K562 (cell line): ENCODE measurements around the gene DALRD3. TPM values are rescaled to one million over a fixed set of nuclear protein-coding genes. Genes with fewer than 3 reads are reported as not detected.

Source experiments
- BRF2 ChIP-seq: IDR thresholded peaks from 3 replicates; pipeline ENCODE4 v1.6.1; 2011; ENCODE audit warnings: borderline replicate concordance, mild to moderate bottlenecking; ENCODE audit not compliant: insufficient read length, insufficient read depth
- CREB1 ChIP-seq, 2 experiments: sonication (generic) in 1 of 2; formaldehyde crosslinking in 1 of 2; IDR thresholded peaks; 2 replicates each; pipeline versions ENCODE4 v1.6.1 to v1.8.0; 2012 to 2022; ENCODE audit warnings: inconsistent platforms in 1 of 2, mild to moderate bottlenecking in 1 of 2, missing genetic modification reagents in 1 of 2, moderate library complexity in 1 of 2
- DMBX1 ChIP-seq: fragments of 250-450 bp; sonication (Bioruptor Pico); IDR thresholded peaks from 2 replicates; pipeline ENCODE4 v1.8.0; 2022; ENCODE audit warnings: inconsistent platforms, mild to moderate bottlenecking, moderate library complexity, borderline replicate concordance
- NFIC ChIP-seq: fragments of 450-650 bp; IDR thresholded peaks from 2 replicates; pipeline ENCODE4 v1.6.1; 2017; ENCODE audit warnings: mild to moderate bottlenecking, inconsistent platforms
- NR3C1 ChIP-seq: sonication (generic); formaldehyde crosslinking; IDR thresholded peaks from 2 replicates; pipeline ENCODE4 v1.8.1; 2022; ENCODE audit warnings: missing genetic modification reagents
- NRF1 ChIP-seq, 2 experiments: fragments of 450-650 bp; IDR thresholded peaks in 1 of 2; conservative IDR thresholded peaks in 1 of 2; 2 replicates each; pipeline ENCODE4 v1.6.1; 2014; ENCODE audit warnings: mild to moderate bottlenecking in 2 of 2
- POLR2AphosphoS2 ChIP-seq: IDR thresholded peaks from 2 replicates; pipeline ENCODE4 v1.6.1; 2012; ENCODE audit warnings: low read length, improper control_type of control experiment
- RNF219 ChIP-seq: fragments of 250-450 bp; sonication (Bioruptor Pico); IDR thresholded peaks from 2 replicates; pipeline ENCODE4 v1.5.0; 2022; ENCODE audit warnings: mild to moderate bottlenecking
- SRSF1 ChIP-seq: fragments of 200-400 bp; formaldehyde crosslinking; IDR thresholded peaks from 2 replicates; pipeline ENCODE4 v1.6.1; 2017; ENCODE audit warnings: mild to moderate bottlenecking, low read depth, low read length, moderate library complexity
- STAT5B ChIP-seq: fragments of 250-450 bp; sonication (Bioruptor Pico); IDR thresholded peaks from 2 replicates; pipeline ENCODE4 v1.8.0; 2021; ENCODE audit warnings: mild to moderate bottlenecking, inconsistent platforms
- TARDBP ChIP-seq: fragments of 450-650 bp; IDR thresholded peaks from 2 replicates; pipeline ENCODE4 v1.6.1; 2016
- ZC3H8 ChIP-seq: fragments of 450-650 bp; IDR thresholded peaks from 2 replicates; pipeline ENCODE4 v1.6.1; 2017
- ZNF212 ChIP-seq: fragments of 450-650 bp; formaldehyde crosslinking; IDR thresholded peaks from 2 replicates; pipeline ENCODE4 v1.4.0; 2020; ENCODE audit warnings: mild to moderate bottlenecking
- ZNF407 ChIP-seq: fragments of 450-650 bp; IDR thresholded peaks from 2 replicates; pipeline ENCODE4 v1.6.1; 2016; ENCODE audit warnings: low read depth
- ZNF449 ChIP-seq: fragments of 250-450 bp; sonication (Bioruptor Pico); IDR thresholded peaks from 2 replicates; pipeline ENCODE4 v1.8.0; 2022; ENCODE audit warnings: moderate library complexity, mild to moderate bottlenecking, inconsistent platforms
- polyA plus RNA-seq, 8 experiments: library from polyadenylated mRNA; depleted of rRNA in 4 of 8; stranded (reverse) in 5 of 8; unstranded in 3 of 8; fragments of >200 nt; fragmentation: Nextera tagmentation in 2 of 8; fragmentation: Illumina TruSeq in 1 of 8; extraction: Ambion mirVana in 2 of 8; extraction: Trizol in 1 of 8; gene quantifications; 2 replicates each; pipeline versions ENCODE4 v1.2.1 to v1.2.3, GENCODE V29; 2011 to 2014; ENCODE audit warnings: inconsistent platforms in 1 of 8, missing spikeins in 1 of 8
- total RNA-seq, 7 experiments: library from RNA; depleted of rRNA in 6 of 7; stranded (reverse); fragments of >200 nt in 6 of 7; fragmentation: Illumina TruSeq in 2 of 7; extraction: Trizol in 2 of 7; gene quantifications; 2 replicates each; pipeline versions ENCODE4 v1.2.1 to v1.2.3, GENCODE V29; 2011 to 2021; ENCODE audit warnings: low replicate concordance in 1 of 7

Gene DALRD3
- total and polyA plus RNA-seq, 9 of the 15 experiments (the other 6 are each of a cell fraction or from before 2014, with no cell fraction given), result 6.6 to 31.3 (median 14.4) TPM

- TF ChIP-seq NRF1 (conservative IDR thresholded peaks at IDR 0.05 in 1 of 2, IDR thresholded peaks at IDR 0.05 in 1 of 2) (peak; percentile 59 to 68), SRSF1 (no peak), ZNF449 (no peak), ZC3H8 (no peak), NFIC (peak; percentile 54), STAT5B (CRISPR knock-in tag) (no peak), ZNF212 (CRISPR knock-in tag) (no peak), NR3C1 (no peak), POLR2AphosphoS2 (no peak; the same call in 1 of the 2 replicates), CREB1 (IDR thresholded peaks at IDR 0.05) (peak; percentile 44; the same call in 1 of the 2 replicates), CREB1 (CRISPR knock-in tag; IDR thresholded peaks at IDR 0.05) (no peak; the same call in 1 of the 2 replicates), DMBX1 (CRISPR knock-in tag) (no peak), RNF219 (CRISPR knock-in tag) (no peak), TARDBP (0 out of 2 replicates have a peak, but pooled peaks have one; percentile 54), BRF2 (no peak), ZNF407 (no peak)
Observed at GRCh38 chr3:49007068-49007770, 11.2 kb downstream of the DALRD3 start, which contains the start of gene WDR6 (continued).
